SK-N-SH (cell line): Measurements from ENCODE around the gene THYN1.

ENCODE experiments used
- NRF1 ChIP-seq: IDR thresholded peaks from 2 replicates; pipeline ENCODE4 v1.6.1; 2012; ENCODE audit warnings: low read depth, mild to moderate bottlenecking, low read length
- RXRA ChIP-seq: IDR thresholded peaks from 2 replicates; pipeline ENCODE4 v1.4.0; 2012; ENCODE audit warnings: low read depth, mild to moderate bottlenecking, borderline replicate concordance
- TF ChIP-seq, protein P1 (sequence below): IDR thresholded peaks from 2 replicates; pipeline ENCODE4 v1.6.1; 2012; ENCODE audit warnings: mild to moderate bottlenecking, low read depth, low read length, moderate library complexity
- TF ChIP-seq, protein P2 (sequence below): IDR thresholded peaks from 2 replicates; pipeline ENCODE4 v1.4.0; 2012; ENCODE audit warnings: low read depth
- TF ChIP-seq, protein P3 (sequence below): fragments of 200-600 bp; sonication (generic); IDR thresholded peaks from 2 replicates; pipeline ENCODE4 v1.6.1; 2017; ENCODE audit warnings: antibody characterized with exemption, mild to moderate bottlenecking, moderate library complexity
- TF ChIP-seq, protein P4 (sequence below): fragments of 150-350 bp; IDR thresholded peaks from 2 replicates; pipeline ENCODE4 v1.6.1; 2016; ENCODE audit warnings: mild to moderate bottlenecking, low read depth, low read length

DNA sequence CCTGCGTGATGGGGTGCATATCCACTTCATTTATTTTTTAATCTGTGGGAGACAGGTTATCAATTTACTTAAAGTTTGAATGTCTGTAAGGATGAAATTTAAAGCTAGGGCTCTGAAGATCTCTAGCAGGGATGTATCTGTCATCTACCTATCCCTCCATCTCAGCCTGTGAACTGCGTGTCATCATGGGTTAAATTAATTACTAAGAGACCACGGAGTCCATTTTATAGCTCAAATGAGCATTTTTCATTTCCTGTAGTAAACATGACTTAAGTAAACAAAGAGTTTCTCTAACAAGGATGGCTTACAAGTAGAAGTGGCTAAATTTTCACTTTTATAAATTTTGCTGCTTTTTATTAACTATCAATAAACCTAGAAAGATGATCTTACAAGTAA lies 20.2 kb upstream of the THYN1 start:
- TF ChIP-seq, protein P1, sequence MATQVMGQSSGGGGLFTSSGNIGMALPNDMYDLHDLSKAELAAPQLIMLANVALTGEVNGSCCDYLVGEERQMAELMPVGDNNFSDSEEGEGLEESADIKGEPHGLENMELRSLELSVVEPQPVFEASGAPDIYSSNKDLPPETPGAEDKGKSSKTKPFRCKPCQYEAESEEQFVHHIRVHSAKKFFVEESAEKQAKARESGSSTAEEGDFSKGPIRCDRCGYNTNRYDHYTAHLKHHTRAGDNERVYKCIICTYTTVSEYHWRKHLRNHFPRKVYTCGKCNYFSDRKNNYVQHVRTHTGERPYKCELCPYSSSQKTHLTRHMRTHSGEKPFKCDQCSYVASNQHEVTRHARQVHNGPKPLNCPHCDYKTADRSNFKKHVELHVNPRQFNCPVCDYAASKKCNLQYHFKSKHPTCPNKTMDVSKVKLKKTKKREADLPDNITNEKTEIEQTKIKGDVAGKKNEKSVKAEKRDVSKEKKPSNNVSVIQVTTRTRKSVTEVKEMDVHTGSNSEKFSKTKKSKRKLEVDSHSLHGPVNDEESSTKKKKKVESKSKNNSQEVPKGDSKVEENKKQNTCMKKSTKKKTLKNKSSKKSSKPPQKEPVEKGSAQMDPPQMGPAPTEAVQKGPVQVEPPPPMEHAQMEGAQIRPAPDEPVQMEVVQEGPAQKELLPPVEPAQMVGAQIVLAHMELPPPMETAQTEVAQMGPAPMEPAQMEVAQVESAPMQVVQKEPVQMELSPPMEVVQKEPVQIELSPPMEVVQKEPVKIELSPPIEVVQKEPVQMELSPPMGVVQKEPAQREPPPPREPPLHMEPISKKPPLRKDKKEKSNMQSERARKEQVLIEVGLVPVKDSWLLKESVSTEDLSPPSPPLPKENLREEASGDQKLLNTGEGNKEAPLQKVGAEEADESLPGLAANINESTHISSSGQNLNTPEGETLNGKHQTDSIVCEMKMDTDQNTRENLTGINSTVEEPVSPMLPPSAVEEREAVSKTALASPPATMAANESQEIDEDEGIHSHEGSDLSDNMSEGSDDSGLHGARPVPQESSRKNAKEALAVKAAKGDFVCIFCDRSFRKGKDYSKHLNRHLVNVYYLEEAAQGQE: no peak
- TF ChIP-seq, protein P2, sequence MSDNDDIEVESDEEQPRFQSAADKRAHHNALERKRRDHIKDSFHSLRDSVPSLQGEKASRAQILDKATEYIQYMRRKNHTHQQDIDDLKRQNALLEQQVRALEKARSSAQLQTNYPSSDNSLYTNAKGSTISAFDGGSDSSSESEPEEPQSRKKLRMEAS: no peak
- TF ChIP-seq, protein P3, sequence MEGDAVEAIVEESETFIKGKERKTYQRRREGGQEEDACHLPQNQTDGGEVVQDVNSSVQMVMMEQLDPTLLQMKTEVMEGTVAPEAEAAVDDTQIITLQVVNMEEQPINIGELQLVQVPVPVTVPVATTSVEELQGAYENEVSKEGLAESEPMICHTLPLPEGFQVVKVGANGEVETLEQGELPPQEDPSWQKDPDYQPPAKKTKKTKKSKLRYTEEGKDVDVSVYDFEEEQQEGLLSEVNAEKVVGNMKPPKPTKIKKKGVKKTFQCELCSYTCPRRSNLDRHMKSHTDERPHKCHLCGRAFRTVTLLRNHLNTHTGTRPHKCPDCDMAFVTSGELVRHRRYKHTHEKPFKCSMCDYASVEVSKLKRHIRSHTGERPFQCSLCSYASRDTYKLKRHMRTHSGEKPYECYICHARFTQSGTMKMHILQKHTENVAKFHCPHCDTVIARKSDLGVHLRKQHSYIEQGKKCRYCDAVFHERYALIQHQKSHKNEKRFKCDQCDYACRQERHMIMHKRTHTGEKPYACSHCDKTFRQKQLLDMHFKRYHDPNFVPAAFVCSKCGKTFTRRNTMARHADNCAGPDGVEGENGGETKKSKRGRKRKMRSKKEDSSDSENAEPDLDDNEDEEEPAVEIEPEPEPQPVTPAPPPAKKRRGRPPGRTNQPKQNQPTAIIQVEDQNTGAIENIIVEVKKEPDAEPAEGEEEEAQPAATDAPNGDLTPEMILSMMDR: no peak
- TF ChIP-seq NRF1 (no peak), RXRA (no peak)
- TF ChIP-seq, protein P4, sequence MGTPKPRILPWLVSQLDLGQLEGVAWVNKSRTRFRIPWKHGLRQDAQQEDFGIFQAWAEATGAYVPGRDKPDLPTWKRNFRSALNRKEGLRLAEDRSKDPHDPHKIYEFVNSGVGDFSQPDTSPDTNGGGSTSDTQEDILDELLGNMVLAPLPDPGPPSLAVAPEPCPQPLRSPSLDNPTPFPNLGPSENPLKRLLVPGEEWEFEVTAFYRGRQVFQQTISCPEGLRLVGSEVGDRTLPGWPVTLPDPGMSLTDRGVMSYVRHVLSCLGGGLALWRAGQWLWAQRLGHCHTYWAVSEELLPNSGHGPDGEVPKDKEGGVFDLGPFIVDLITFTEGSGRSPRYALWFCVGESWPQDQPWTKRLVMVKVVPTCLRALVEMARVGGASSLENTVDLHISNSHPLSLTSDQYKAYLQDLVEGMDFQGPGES: no peak
